Measurements from ENCODE around the gene RABEP2.

GRCh38 chr16:28898266-28898665, 26.8 kb downstream of the RABEP2 start:
- TF ChIP-seq, protein P1, sequence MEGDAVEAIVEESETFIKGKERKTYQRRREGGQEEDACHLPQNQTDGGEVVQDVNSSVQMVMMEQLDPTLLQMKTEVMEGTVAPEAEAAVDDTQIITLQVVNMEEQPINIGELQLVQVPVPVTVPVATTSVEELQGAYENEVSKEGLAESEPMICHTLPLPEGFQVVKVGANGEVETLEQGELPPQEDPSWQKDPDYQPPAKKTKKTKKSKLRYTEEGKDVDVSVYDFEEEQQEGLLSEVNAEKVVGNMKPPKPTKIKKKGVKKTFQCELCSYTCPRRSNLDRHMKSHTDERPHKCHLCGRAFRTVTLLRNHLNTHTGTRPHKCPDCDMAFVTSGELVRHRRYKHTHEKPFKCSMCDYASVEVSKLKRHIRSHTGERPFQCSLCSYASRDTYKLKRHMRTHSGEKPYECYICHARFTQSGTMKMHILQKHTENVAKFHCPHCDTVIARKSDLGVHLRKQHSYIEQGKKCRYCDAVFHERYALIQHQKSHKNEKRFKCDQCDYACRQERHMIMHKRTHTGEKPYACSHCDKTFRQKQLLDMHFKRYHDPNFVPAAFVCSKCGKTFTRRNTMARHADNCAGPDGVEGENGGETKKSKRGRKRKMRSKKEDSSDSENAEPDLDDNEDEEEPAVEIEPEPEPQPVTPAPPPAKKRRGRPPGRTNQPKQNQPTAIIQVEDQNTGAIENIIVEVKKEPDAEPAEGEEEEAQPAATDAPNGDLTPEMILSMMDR (conservative IDR thresholded peaks at IDR 0.05 in 1 of 2, IDR thresholded peaks at IDR 0.05 in 1 of 2; ENCODE audit: low read depth in 1 of 2, low read length in 2 of 2), result no peak
- TF ChIP-seq EZH2 (IDR thresholded peaks at IDR 0.05; ENCODE audit: low read length, missing control alignments), result no peak
